HG03045 (cell line): ENCODE measurements around the gene TUBA4A.
"Not testable (repeated sequence)": the region's sequence is repeated elsewhere in the genome, so short reads cannot be mapped to it uniquely, and the experiment has no call there.

Experiments
- ATAC-seq: cut with Tn5 transposase; IDR thresholded peaks from one replicate; pipeline ENCODE4 v1.9.1; 2021; ENCODE audit warnings: mild to moderate bottlenecking, moderate library complexity; ENCODE audit not compliant: unreplicated experiment

TUBA4A gene

GRCh38 chr2:219214141-219214540 lies 39.6 kb downstream of the TUBA4A start:
- no peak for ATAC-seq

- no peak for ATAC-seq
Observed at GRCh38 chr2:219213486-219214071, 40.1 kb downstream of the TUBA4A start.

- no peak for ATAC-seq
Observed at GRCh38 chr2:219213026-219213415, 40.7 kb downstream of the TUBA4A start.

GRCh38 chr2:219210886-219211362 lies 42.8 kb downstream of the TUBA4A start:
- no peak for ATAC-seq

- ATAC-seq, result no peak
Observed at GRCh38 chr2:219210196-219210885, 43.4 kb downstream of the TUBA4A start.

GRCh38 chr2:219209236-219210195 lies 44.2 kb downstream of the TUBA4A start:
- ATAC-seq, result no peak

- no peak for ATAC-seq
Observed at GRCh38 chr2:219207884-219208740, 45.6 kb downstream of the TUBA4A start.

GRCh38 chr2:219207134-219207883 lies 46.4 kb downstream of the TUBA4A start:
- ATAC-seq, result no peak

GRCh38 chr2:219206328-219207133 lies 47.2 kb downstream of the TUBA4A start, which contains the start of gene ZFAND2B:
TSS of gene ZFAND2B (plus strand) at chr2:219206782. CDS start at chr2:219206988, 206 bp downstream.
- ATAC-seq, result peak; percentile 96

- ATAC-seq, result no peak
Observed at GRCh38 chr2:219205981-219206327, 47.8 kb downstream of the TUBA4A start.

GRCh38 chr2:219205165-219205538 lies 48.6 kb downstream of the TUBA4A start:
- ATAC-seq, result no peak

GRCh38 chr2:219204425-219205164 lies 49.1 kb downstream of the TUBA4A start:
- ATAC-seq, result no peak

GRCh38 chr2:219201331-219201730 lies 52.4 kb downstream of the TUBA4A start:
- ATAC-seq, result not testable (repeated sequence)

GRCh38 chr2:219200502-219201326 lies 53.0 kb downstream of the TUBA4A start:
- ATAC-seq, result not testable (repeated sequence)
